ENCODE measurements around the gene ADAM22. TPM values are rescaled to one million over a fixed set of nuclear protein-coding genes. Genes with fewer than 3 reads are reported as not detected.

Gene ADAM22
- total and polyA plus RNA-seq, 2 of the 4 experiments (the other 2 are of a cell fraction): 0.03 to 0.18 TPM

- no peak overlapping the region for H3K4me3 ChIP-seq (ENCODE audit: insufficient read depth, low read depth, low read length)
- H4K20me1 ChIP-seq (ENCODE audit: insufficient read depth, low read length): no peaks in the 10 kb centered on the region
- TF ChIP-seq CTCF (conservative IDR thresholded peaks at IDR 0.05; ENCODE audit: low read depth, low read length) (no peak), RCOR1 (IDR thresholded peaks at IDR 0.05; ENCODE audit: insufficient replicate concordance, low read length) (no peak), MXI1 (IDR thresholded peaks at IDR 0.05; ENCODE audit: borderline replicate concordance, low read depth, low read length) (no peak)
- no peak overlapping the region for H2BK20ac ChIP-seq (ENCODE audit: low read depth, low read length)
- no peak overlapping the region for H4K5ac ChIP-seq (ENCODE audit: low read depth, low read length)
- CTCF ChIA-PET: no interaction called here
- H3K18ac ChIP-seq (ENCODE audit: low read depth, low read length): no peak overlapping the region
- H2BK5ac ChIP-seq (ENCODE audit: low read depth, low read length, poor library complexity, severe bottlenecking): no peak overlapping the region
- no peak overlapping the region for H3K56ac ChIP-seq (ENCODE audit: extremely low read depth, insufficient read depth, low read length)
- H3K14ac ChIP-seq (replicated peaks; ENCODE audit: low read depth, low read length): no peak overlapping the region
- H4K8ac ChIP-seq (ENCODE audit: low read depth in 2 of 2, low read length in 2 of 2): no peak overlapping the region
- no peak overlapping the region for H2AK5ac ChIP-seq (ENCODE audit: low read depth, low read length)
- WGBS, 2 experiments (ENCODE audit: extremely low coverage in 2 of 2, insufficient read length in 1 of 2): 33% methylated on average over 1 of the region's 2 CpGs; no CpG with 5 or more reads in 1 of the 2 experiments
- H3K9ac ChIP-seq (ENCODE audit: low read depth, low read length): no peak overlapping the region
- POLR2A ChIA-PET (ENCODE audit: unreplicated experiment): no interaction called here
- H3K27me3 ChIP-seq (ENCODE audit: control insufficient read depth, insufficient read depth, low read length): no peaks in the 10 kb centered on the region
- H3K4me1 ChIP-seq (ENCODE audit: control insufficient read depth, insufficient read depth, low read length): no peaks in the 10 kb centered on the region
- H3K9me1 ChIP-seq (ENCODE audit: insufficient read depth, low read length): no peaks in the 10 kb centered on the region
- no peak overlapping the region for H3K4me2 ChIP-seq (ENCODE audit: low read depth, low read length)
- H3K4ac ChIP-seq (ENCODE audit: low read depth, low read length): no peak overlapping the region
- no peak overlapping the region for H2AFZ ChIP-seq (replicated peaks; ENCODE audit: low read length, poor library complexity)
- ATAC-seq (ENCODE audit: low read depth): no peak
- DNase-seq: no peak
- H3K79me1 ChIP-seq (ENCODE audit: low read depth in 1 of 2, low read length in 2 of 2): no peaks in the 10 kb centered on the region
- intact Hi-C loops (cut with micrococcal nuclease) (no loop called here), in situ Hi-C loops (cut with MboI; ENCODE audit: low sequenced_read_pairs) (no loop called here), dilution Hi-C loops (cut with HindIII; ENCODE audit: low sequenced_read_pairs, unreplicated experiment) (no loop called here)
- H2BK15ac ChIP-seq (ENCODE audit: low read depth, low read length): no peak overlapping the region
- no peak overlapping the region for H2AK9ac ChIP-seq (replicated peaks; ENCODE audit: low read depth, low read length, poor library complexity)
- no peak overlapping the region for H3K23ac ChIP-seq (ENCODE audit: low read depth, low read length)
- no peak overlapping the region for H4K91ac ChIP-seq (ENCODE audit: insufficient read depth, low read depth, low read length)
- no TSS peak for BruUV-seq (replicated peaks)
- no peaks in the 10 kb centered on the region for H3K9me3 ChIP-seq (ENCODE audit: control insufficient read depth, insufficient read depth, low read length)
- no peaks in the 10 kb centered on the region for H3K36me3 ChIP-seq (ENCODE audit: control insufficient read depth, insufficient read depth, low read length)
- H2BK120ac ChIP-seq (ENCODE audit: low read depth, low read length): no peak overlapping the region
- H3K27ac ChIP-seq (ENCODE audit: insufficient read depth, low read length): no peak overlapping the region
These were observed 233.2 kb downstream of the ADAM22 start for GRCh38 chr7:88167223-88167622.

Measured in IMR-90 (cell line).